ENCODE measurements around the gene MVB12B. TPM values are rescaled to one million over a fixed set of nuclear protein-coding genes. Genes with fewer than 3 reads are reported as not detected.
A peak's percentile ranks its signal among the peaks of the same experiment; 100 is the strongest.

Gene MVB12B
- total RNA-seq, 2 experiments from 2014 or later: 2.6 TPM

DNA sequence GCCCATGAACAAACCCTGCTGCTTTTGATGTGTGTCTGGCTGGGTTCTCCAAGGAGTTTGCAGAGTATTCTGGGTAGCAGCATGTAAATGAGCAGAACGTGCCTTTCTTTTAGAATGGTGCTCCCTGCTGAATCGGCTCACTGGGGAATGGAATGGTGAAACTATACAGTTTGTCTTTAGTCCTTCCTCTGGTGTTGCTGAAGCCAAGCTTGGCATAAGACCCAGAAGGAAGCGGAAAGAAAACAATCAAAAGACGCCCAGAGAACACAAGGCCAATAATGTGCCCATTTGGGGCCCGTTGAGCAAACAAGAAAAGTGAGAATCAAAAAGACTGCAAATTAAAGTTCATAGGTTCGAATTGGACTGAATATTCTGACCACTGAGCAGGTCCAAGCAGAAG, 60.1 kb downstream of the MVB12B start:
- no peak for DNase-seq
- Mint-ChIP-seq H3K9me3 (no peaks in the 10 kb centered on the region), H3K36me3 (ENCODE audit: low read depth) (no peaks in the 10 kb centered on the region), H3K4me1 (ENCODE audit: low read depth) (no peaks in the 10 kb centered on the region), H3K4me3 (no peak overlapping the region), H3K27me3 (ENCODE audit: low read depth) (no peaks in the 10 kb centered on the region), H3K27ac (no peak overlapping the region)
- intact Hi-C loops (cut with micrococcal nuclease): no loop called here
- CTCF ChIA-PET: no interaction called here

DNA sequence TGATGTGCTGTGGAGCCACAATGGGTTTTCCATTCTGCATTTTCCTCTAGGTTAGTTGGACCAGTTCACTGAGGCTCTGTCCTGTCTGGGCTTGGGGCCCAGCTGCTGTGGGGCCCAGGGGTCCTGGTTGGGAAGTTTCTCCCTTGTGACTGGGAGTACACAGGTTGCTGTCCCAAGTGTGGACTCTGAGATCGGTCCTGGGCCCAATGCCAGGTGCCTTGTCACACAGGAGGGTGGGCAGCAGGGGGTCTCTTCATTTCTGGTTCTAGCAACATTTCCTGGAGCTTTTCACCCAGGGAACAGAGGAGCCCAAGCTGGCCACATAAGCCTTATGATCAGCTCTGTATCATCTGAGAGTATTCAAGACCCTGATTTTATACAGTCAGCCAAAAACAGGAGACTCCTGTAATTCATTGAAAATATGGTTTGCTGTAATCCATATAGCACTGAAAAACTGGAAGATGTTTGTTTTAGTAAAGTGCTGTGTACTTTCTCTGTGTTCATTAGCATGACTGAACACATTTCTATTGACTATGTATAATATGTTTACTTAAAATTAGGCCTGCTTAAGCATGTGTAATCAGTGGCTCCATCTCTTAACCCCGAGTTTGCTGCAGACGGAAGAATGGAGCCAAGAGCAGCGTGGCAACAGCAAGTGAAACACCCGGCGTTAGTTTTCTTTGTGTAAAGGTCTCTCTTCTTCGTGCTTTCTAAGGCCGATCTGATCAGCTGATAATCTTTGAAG, 62.5 kb downstream of the MVB12B start:
- no peak for DNase-seq
- H3K27ac Mint-ChIP-seq: no peak overlapping the region
- CTCF ChIA-PET: no interaction called here
- H3K9me3 Mint-ChIP-seq: no peaks in the 10 kb centered on the region
- no peaks in the 10 kb centered on the region for H3K4me1 Mint-ChIP-seq (ENCODE audit: low read depth)
- H3K27me3 Mint-ChIP-seq (ENCODE audit: low read depth): no peaks in the 10 kb centered on the region
- no peaks in the 10 kb centered on the region for H3K36me3 Mint-ChIP-seq (ENCODE audit: low read depth)
- intact Hi-C loops (cut with micrococcal nuclease): no loop called here
- no peak overlapping the region for H3K4me3 Mint-ChIP-seq

DNA sequence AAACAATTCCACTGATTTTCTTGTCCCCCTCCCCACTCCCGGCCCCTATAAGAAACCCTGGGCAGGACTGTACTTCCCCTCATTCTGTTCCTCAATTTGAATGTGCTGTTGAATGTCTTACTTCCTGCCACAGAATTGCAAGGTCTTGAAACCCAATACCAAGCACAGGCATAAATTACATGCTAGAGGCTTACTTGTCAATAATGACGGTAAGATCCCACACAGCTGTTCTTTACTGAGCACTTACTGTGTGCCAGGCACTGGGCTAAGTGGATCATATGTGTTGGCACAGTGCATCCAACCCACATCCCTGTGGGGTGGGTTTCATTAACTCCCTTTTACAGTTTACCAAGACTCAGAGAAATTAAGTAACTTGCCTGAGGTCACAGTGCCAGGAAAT, 63.4 kb downstream of the MVB12B start:
- Mint-ChIP-seq H3K4me3 (no peak overlapping the region), H3K9me3 (no peaks in the 10 kb centered on the region), H3K27me3 (ENCODE audit: low read depth) (no peaks in the 10 kb centered on the region), H3K27ac (no peak overlapping the region), H3K36me3 (ENCODE audit: low read depth) (no peaks in the 10 kb centered on the region), H3K4me1 (ENCODE audit: low read depth) (peaks cover under 1% of the 10 kb centered on the region)
- no peak for DNase-seq
- intact Hi-C loops (cut with micrococcal nuclease): no loop called here
- CTCF ChIA-PET: no interaction called here

DNA sequence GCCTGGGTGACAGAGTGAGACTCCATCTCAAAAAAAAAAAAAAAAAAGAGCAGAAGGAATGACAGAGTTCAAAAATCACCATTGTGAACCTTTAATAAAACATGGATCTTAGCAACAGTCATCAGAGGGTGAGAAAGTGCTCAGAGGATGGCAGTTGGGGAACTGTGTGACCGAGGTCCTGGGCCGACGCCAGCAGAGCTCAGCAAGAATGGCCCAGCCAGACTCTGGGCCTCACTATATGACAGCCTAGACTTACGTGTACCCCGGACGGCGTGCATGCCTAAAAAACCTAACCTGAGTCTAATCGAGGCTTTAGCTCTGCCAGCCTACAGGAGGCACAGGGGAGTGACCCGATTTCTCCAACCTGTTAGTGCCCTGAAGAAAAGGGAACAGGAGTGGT, 64.3 kb downstream of the MVB12B start:
- H3K36me3 Mint-ChIP-seq (ENCODE audit: low read depth): no peaks in the 10 kb centered on the region
- intact Hi-C loops (cut with micrococcal nuclease): no loop called here
- H3K9me3 Mint-ChIP-seq: no peaks in the 10 kb centered on the region
- CTCF ChIA-PET: no interaction called here
- no peak overlapping the region for H3K4me3 Mint-ChIP-seq
- DNase-seq: no peak
- H3K4me1 Mint-ChIP-seq (ENCODE audit: low read depth): peaks cover 7% of the 10 kb centered on the region
- no peak overlapping the region for H3K27ac Mint-ChIP-seq
- no peaks in the 10 kb centered on the region for H3K27me3 Mint-ChIP-seq (ENCODE audit: low read depth)

DNA sequence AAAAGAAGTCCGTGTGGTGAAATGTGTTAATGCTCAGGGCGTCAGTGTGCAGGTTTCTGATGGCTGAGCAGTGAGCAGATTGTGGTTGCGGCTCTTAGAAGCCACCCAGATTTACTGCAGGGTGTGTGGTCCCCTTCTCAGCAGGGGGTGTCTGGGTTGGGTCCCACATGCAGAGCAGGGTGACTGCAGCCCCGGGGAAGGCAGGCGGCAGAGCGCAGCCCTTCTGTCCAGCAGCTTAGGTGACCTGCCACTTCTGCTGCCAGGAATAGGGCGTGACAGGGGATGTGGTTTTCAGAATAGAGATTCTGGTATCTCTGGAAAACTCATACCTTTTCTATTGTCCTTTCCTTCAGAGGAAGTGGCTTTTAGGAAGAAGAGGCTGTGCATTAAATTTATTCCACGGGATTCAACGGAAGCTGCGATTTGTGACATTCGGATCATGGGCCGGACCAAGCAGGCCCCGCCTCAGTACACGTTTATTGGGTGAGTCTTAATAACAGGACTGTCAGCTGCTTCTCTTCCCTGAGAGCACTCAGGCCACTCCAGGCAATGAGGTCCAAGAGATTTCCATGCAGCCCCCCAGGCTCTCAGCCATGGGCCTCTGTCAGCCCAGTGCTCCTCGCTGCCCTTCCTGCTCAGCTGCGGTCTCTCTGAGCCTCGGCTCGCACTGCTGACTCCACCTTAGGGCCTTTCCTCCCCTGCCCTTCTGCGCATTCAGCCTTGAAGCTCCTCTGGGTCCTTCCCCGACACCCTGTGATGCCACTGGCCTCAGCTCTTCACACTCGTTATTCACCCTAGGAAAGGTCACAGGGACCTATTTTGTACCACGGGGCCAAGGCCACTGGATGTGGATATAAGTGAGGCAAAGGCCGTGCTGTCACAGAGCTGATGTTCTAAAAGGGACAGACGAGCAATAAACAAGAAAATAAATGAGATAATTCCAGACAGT, 65.4 kb downstream of the MVB12B start:
- no peak for DNase-seq
- Mint-ChIP-seq H3K27ac (peak overlapping the region; percentile 18), H3K4me1 (ENCODE audit: low read depth) (peaks cover 18% of the 10 kb centered on the region), H3K9me3 (no peaks in the 10 kb centered on the region), H3K36me3 (ENCODE audit: low read depth) (no peaks in the 10 kb centered on the region), H3K27me3 (ENCODE audit: low read depth) (no peaks in the 10 kb centered on the region), H3K4me3 (no peak overlapping the region)
- CTCF ChIA-PET: interaction anchor here (0.5 to 1.3 kb wide), 2 partner anchors 14 to 99 kb away, joined by 3 to 4 read pairs; no protein-coding TSS in a partner anchor
- intact Hi-C loops (cut with micrococcal nuclease): no loop called here

DNA sequence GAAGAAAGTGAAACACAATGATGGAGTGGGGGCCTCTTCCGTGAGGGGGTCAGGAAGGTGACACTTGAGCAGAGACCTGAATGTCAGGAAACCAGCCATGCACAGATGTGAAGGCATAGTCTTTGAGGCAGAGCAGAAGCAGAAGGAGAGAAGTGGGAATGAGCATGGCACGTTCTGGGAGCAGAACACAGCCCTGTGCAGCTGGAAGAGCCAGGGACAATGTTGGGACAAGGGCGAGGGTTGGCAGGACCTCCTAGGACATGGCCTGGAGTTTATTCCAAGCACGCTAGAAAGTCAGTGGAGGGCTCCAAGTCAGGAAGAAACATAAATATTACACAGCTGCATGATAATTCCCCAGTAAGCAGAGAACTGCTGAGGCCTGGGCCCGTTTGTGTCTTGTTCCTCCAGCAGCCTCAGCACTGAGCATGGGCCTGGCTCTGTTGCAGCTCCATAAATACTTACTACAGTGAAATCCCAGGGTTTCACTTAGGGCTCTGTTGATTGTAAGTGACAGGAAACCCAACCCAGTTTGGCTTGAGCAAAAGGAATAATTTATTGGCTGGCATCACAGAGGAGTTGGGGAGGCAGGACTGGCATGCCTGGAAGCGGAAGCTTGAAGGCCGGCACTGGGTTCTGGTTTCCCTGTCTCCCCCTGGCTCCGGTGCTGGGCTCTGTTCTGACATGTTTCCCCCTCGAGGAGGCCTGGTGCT, 66.2 kb downstream of the MVB12B start:
- no peak for DNase-seq
- intact Hi-C loops (cut with micrococcal nuclease): no loop called here
- no peak overlapping the region for H3K4me3 Mint-ChIP-seq
- no peaks in the 10 kb centered on the region for H3K9me3 Mint-ChIP-seq
- CTCF ChIA-PET: interaction anchor here (0.5 to 1.3 kb wide), 2 partner anchors 13 to 98 kb away, joined by 3 to 4 read pairs; no protein-coding TSS in a partner anchor
- no peaks in the 10 kb centered on the region for H3K27me3 Mint-ChIP-seq (ENCODE audit: low read depth)
- no peaks in the 10 kb centered on the region for H3K36me3 Mint-ChIP-seq (ENCODE audit: low read depth)
- peaks cover 24% of the 10 kb centered on the region for H3K4me1 Mint-ChIP-seq (ENCODE audit: low read depth)
- H3K27ac Mint-ChIP-seq: peak overlapping the region; percentile 18

DNA sequence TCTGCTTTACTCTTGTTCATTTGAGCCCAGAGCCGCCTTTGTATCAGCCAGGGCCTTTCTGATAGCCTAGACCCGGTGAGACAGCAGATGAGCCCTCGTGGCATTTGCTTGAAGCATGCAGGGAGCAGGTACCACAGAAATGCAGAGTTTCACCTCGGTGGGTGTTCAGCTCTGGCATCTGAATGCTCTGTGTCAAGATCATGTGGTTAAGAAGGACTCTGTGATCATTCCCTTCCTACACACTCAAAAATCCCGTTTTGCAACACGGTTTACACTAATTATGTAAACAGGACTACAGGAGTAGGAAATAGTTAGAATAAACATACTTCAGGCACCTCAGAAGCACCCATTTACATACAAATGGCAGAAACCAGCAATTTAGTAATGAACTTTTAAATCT, 67.2 kb downstream of the MVB12B start:
- Mint-ChIP-seq H3K36me3 (ENCODE audit: low read depth) (no peaks in the 10 kb centered on the region), H3K27me3 (ENCODE audit: low read depth) (no peaks in the 10 kb centered on the region), H3K4me1 (ENCODE audit: low read depth) (peaks cover 35% of the 10 kb centered on the region), H3K27ac (no peak overlapping the region), H3K4me3 (no peak overlapping the region), H3K9me3 (no peaks in the 10 kb centered on the region)
- no peak for DNase-seq
- intact Hi-C loops (cut with micrococcal nuclease): no loop called here
- CTCF ChIA-PET: no interaction called here

DNA sequence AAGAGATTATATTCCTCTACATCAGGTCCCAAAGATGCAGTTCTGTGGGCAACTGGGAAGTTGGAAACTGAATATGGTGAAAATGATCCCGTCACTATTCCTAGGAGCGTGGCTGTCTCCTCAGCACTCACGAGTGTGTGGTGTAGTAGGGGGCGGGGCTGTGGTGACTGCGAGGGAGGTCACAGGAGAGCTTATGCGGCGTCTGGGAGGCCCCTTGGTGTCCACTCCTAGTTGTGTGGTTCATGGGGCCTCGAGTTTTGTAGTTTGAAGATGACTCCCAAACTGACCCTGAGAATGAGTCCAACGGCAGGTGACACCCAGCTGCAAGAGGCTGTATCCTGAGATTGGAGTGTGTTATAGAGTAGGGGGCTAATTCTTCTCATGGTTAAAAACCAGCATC, 68.2 kb downstream of the MVB12B start:
- Mint-ChIP-seq H3K9me3 (no peaks in the 10 kb centered on the region), H3K27me3 (ENCODE audit: low read depth) (no peaks in the 10 kb centered on the region), H3K4me1 (ENCODE audit: low read depth) (peaks cover 36% of the 10 kb centered on the region), H3K27ac (no peak overlapping the region), H3K4me3 (no peak overlapping the region), H3K36me3 (ENCODE audit: low read depth) (no peaks in the 10 kb centered on the region)
- CTCF ChIA-PET: no interaction called here
- intact Hi-C loops (cut with micrococcal nuclease): loop anchor here (5.0 kb wide), 3 partner anchors 648 to 988 kb away; partner anchors contain the start of gene PBX3
- DNase-seq: no peak

DNA sequence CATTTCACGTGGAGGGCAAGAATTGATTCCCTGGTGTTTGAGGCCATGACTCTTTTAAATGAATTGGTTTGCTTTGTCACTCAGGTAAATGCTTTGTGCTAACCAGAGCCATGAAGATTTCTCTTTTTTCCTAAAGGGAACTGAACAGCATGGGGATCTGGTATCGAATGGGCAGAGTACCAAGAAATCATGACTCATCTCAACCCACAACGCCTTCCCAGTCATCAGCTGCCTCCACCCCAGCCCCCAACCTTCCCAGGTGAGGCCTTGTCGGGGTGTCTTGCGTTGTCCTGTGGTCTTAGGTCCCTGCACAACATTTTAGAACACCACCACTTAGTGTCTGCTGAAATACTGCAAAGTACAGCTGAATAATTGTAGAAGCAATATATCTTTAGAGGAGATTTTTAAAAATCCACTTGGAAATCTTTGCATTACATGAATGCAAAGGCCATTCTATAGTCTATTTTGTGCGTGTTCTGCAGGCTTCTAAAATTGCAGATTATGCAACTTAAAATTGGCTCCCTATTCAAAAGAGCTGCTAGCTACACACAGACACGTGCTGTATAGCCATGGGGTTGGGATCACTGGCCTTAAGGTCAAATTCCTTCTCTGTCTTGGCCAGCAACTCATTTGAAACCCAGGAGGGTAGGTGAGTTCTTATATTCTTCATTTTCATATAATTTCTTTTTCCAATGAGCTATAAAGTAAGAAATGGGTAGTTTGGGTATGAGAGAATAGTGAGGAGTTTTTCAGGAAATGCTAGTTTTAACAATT, 69.0 kb downstream of the MVB12B start:
- H3K4me1 Mint-ChIP-seq (ENCODE audit: low read depth): peaks cover 36% of the 10 kb centered on the region
- intact Hi-C loops (cut with micrococcal nuclease): loop anchor here (2.0 to 5.0 kb wide), 4 partner anchors 67 to 988 kb away; partner anchors contain the start of gene PBX3
- CTCF ChIA-PET: interaction anchor here (0.7 to 6.0 kb wide), 5 partner anchors 67 to 95 kb away, joined by 3 to 43 read pairs (median 9); no protein-coding TSS in a partner anchor
- H3K27me3 Mint-ChIP-seq (ENCODE audit: low read depth): no peaks in the 10 kb centered on the region
- no peak overlapping the region for H3K27ac Mint-ChIP-seq
- no peak overlapping the region for H3K4me3 Mint-ChIP-seq
- no peak for DNase-seq
- H3K36me3 Mint-ChIP-seq (ENCODE audit: low read depth): no peaks in the 10 kb centered on the region
- no peaks in the 10 kb centered on the region for H3K9me3 Mint-ChIP-seq

DNA sequence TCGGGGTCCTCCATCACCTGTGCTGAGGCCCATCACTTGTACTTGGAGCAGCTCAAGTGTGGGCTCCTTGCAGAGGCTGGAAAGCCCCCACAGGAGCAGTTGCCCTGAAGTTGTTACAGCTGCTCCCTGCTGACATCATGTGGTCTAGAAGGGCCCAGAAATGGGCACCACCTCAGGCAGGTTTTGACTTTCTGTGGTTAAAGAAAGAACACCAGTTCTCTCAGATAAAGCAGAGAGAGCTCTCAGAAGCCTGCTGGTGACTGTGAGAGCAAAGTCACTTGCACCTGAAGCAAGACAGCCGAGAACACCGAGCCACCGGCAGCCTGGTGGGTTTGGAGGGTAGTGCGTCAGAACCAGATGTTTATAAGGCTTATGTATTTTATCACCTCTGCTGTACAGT, 70.4 kb downstream of the MVB12B start:
- intact Hi-C loops (cut with micrococcal nuclease): loop anchor here (1.0 to 5.0 kb wide), 6 partner anchors 14 to 990 kb away; partner anchors contain the start of gene PBX3
- peak overlapping the region; percentile 61 for H3K27ac Mint-ChIP-seq
- H3K4me1 Mint-ChIP-seq (ENCODE audit: low read depth): peaks cover 36% of the 10 kb centered on the region
- no peaks in the 10 kb centered on the region for H3K9me3 Mint-ChIP-seq
- no peaks in the 10 kb centered on the region for H3K36me3 Mint-ChIP-seq (ENCODE audit: low read depth)
- H3K4me3 Mint-ChIP-seq: no peak overlapping the region
- CTCF ChIA-PET: interaction anchor here (1.2 to 6.0 kb wide), 5 partner anchors 69 to 96 kb away, joined by 3 to 43 read pairs (median 9); no protein-coding TSS in a partner anchor
- peak; percentile 86 for DNase-seq
- H3K27me3 Mint-ChIP-seq (ENCODE audit: low read depth): no peaks in the 10 kb centered on the region

DNA sequence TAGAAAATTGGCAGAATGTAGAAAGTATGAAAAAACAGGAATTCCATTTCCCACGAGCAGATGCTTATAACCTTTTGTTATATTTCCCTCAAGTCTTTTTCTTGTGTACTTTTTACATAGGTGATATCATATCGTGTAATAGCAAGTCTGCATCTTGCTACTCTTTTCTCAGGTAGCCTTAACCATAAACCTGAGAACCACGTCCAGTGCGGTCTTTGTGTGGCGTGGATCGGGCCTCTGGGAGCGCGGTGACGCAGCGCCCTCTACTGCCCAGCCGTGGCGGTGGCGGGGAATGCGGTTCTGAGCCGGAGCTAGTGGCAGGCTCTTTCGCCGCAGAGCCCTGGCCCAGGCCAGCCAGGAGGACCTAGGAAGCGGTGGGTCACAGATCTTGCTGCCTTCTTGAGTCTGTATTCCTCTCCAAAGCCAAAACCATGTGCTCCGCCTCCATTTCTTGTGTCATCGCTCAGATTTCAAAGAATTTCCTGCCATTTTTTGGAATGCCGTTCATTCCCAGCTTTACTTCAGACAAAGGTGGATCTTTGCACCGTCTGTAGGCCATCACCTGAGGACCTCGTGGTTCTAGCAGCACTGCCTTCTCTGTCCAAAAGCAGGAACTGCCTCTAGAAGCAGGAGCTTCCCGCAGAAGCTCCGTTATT, 71.9 kb downstream of the MVB12B start:
- intact Hi-C loops (cut with micrococcal nuclease): loop anchor here (1.0 to 5.0 kb wide), 6 partner anchors 92 to 991 kb away; partner anchors contain the start of gene PBX3
- Mint-ChIP-seq H3K4me3 (no peak overlapping the region), H3K9me3 (no peaks in the 10 kb centered on the region), H3K27ac (no peak overlapping the region), H3K4me1 (ENCODE audit: low read depth) (peaks cover 42% of the 10 kb centered on the region), H3K27me3 (ENCODE audit: low read depth) (no peaks in the 10 kb centered on the region), H3K36me3 (ENCODE audit: low read depth) (no peaks in the 10 kb centered on the region)
- CTCF ChIA-PET: interaction anchor here (0.6 to 6.0 kb wide), 30 partner anchors 9 to 1273 kb away, joined by 3 to 43 read pairs (median 4); no protein-coding TSS in a partner anchor
- peak; percentile 82 for DNase-seq

Measured in activated naive CD4-positive, alpha-beta T cell treated with anti-CD3 and anti-CD28 coated beads for 36 hours (primary cell).